ENCODE measurements around the gene SLX4IP.

SLX4IP gene

GRCh38 chr20:10513931-10514575, 78.9 kb downstream of the SLX4IP start:
- no peak overlapping the region for H3K4me3 ChIP-seq (ENCODE audit: low read depth, low read length)
- TF ChIP-seq CTCF (IDR thresholded peaks at IDR 0.05; ENCODE audit: borderline replicate concordance, insufficient read depth, low read depth, low read length) = no peak

- no peak overlapping the region for H3K4me3 ChIP-seq (ENCODE audit: low read depth, low read length)
- TF ChIP-seq CTCF (IDR thresholded peaks at IDR 0.05; ENCODE audit: borderline replicate concordance, insufficient read depth, low read depth, low read length) = no peak
Observed at GRCh38 chr20:10516529-10516928, 81.4 kb downstream of the SLX4IP start.

GRCh38 chr20:10519361-10520046, 84.4 kb downstream of the SLX4IP start:
- H3K4me3 ChIP-seq (ENCODE audit: low read depth, low read length) = no peak overlapping the region
- no peak for TF ChIP-seq CTCF (IDR thresholded peaks at IDR 0.05; ENCODE audit: borderline replicate concordance, insufficient read depth, low read depth, low read length)

- no peak overlapping the region for H3K4me3 ChIP-seq (ENCODE audit: low read depth, low read length)
- TF ChIP-seq CTCF (IDR thresholded peaks at IDR 0.05; ENCODE audit: borderline replicate concordance, insufficient read depth, low read depth, low read length) = no peak
Observed at GRCh38 chr20:10520528-10520927, 85.4 kb downstream of the SLX4IP start.

- TF ChIP-seq CTCF (IDR thresholded peaks at IDR 0.05; ENCODE audit: borderline replicate concordance, insufficient read depth, low read depth, low read length) = no peak
- no peak overlapping the region for H3K4me3 ChIP-seq (ENCODE audit: low read depth, low read length)
Observed at GRCh38 chr20:10521068-10521831, 86.1 kb downstream of the SLX4IP start.

- no peak overlapping the region for H3K4me3 ChIP-seq (ENCODE audit: low read depth, low read length)
- TF ChIP-seq CTCF (IDR thresholded peaks at IDR 0.05; ENCODE audit: borderline replicate concordance, insufficient read depth, low read depth, low read length) = no peak
Observed at GRCh38 chr20:10521836-10522235, 86.7 kb downstream of the SLX4IP start.

All from GM12875 (cell line).